Measurements from ENCODE around the gene ZNF708.
"Not testable (repeated sequence)": the region's sequence is repeated elsewhere in the genome, so short reads cannot be mapped to it uniquely, and the experiment has no call there.

Gene ZNF708

GRCh38 chr19:21260848-21261381, 68.3 kb downstream of the ZNF708 start:
- not testable (repeated sequence) for H3K9ac ChIP-seq (ENCODE audit: low read depth in 1 of 2, low read length in 2 of 2); H3K4me1 ChIP-seq (ENCODE audit: control insufficient read depth in 1 of 2, insufficient read depth in 2 of 2, low read length in 2 of 2); H3K36me3 ChIP-seq (ENCODE audit: control insufficient read depth in 1 of 2, insufficient read depth in 2 of 2, low read length in 2 of 2); H3K4me3 ChIP-seq (ENCODE audit: low read depth in 1 of 2, low read length in 2 of 2); H3K27ac ChIP-seq (ENCODE audit: low read depth, low read length); H3K27me3 ChIP-seq (ENCODE audit: control insufficient read depth in 1 of 2, insufficient read depth in 2 of 2, low read length in 2 of 2); H3K9me3 ChIP-seq (ENCODE audit: control insufficient read depth in 1 of 2, low read length in 2 of 2)

- H3K9ac ChIP-seq (ENCODE audit: low read depth in 1 of 2, low read length in 2 of 2), result no peak overlapping the region
Observed at GRCh38 chr19:21260164-21260847, 68.9 kb downstream of the ZNF708 start.

GRCh38 chr19:21259421-21260124, 69.6 kb downstream of the ZNF708 start:
- not testable (repeated sequence) for H3K9me3 ChIP-seq (ENCODE audit: control insufficient read depth in 1 of 2, low read length in 2 of 2); H3K27me3 ChIP-seq (ENCODE audit: control insufficient read depth in 1 of 2, insufficient read depth in 2 of 2, low read length in 2 of 2); H3K4me1 ChIP-seq (ENCODE audit: control insufficient read depth in 1 of 2, insufficient read depth in 2 of 2, low read length in 2 of 2); H3K36me3 ChIP-seq (ENCODE audit: control insufficient read depth in 1 of 2, insufficient read depth in 2 of 2, low read length in 2 of 2); H3K27ac ChIP-seq (ENCODE audit: low read depth, low read length); H3K4me3 ChIP-seq (ENCODE audit: low read depth in 1 of 2, low read length in 2 of 2); H3K9ac ChIP-seq (ENCODE audit: low read depth in 1 of 2, low read length in 2 of 2)

More at GRCh38 chr19:21260164-21260847, 68.9 kb downstream of the ZNF708 start:
- Histone ChIP-seq H3K9me3 (ENCODE audit: control insufficient read depth in 1 of 2, low read length in 2 of 2) (peaks cover 5 to 9% of the 10 kb centered on the region in 2 donors), H3K27ac (ENCODE audit: low read depth, low read length) (no peak overlapping the region), H3K4me3 (ENCODE audit: low read depth in 1 of 2, low read length in 2 of 2) (no peak overlapping the region), H3K36me3 (ENCODE audit: control insufficient read depth in 1 of 2, insufficient read depth in 2 of 2, low read length in 2 of 2) (no peaks in the 10 kb centered on the region), H3K27me3 (ENCODE audit: control insufficient read depth in 1 of 2, insufficient read depth in 2 of 2, low read length in 2 of 2) (no peaks in the 10 kb centered on the region), H3K4me1 (ENCODE audit: control insufficient read depth in 1 of 2, insufficient read depth in 2 of 2, low read length in 2 of 2) (no peaks in the 10 kb centered on the region)

GRCh38 chr19:21256722-21257121, 72.5 kb downstream of the ZNF708 start:
- H3K36me3 ChIP-seq (ENCODE audit: control insufficient read depth in 1 of 2, insufficient read depth in 2 of 2, low read length in 2 of 2), result no peaks in the 10 kb centered on the region
- H3K4me3 ChIP-seq (ENCODE audit: low read depth in 1 of 2, low read length in 2 of 2), result no peak overlapping the region
- no peak overlapping the region for H3K9ac ChIP-seq (ENCODE audit: low read depth in 1 of 2, low read length in 2 of 2)
- no peak overlapping the region for H3K27ac ChIP-seq (ENCODE audit: low read depth, low read length)
- H3K4me1 ChIP-seq (ENCODE audit: control insufficient read depth in 1 of 2, insufficient read depth in 2 of 2, low read length in 2 of 2), result no peaks in the 10 kb centered on the region
- H3K9me3 ChIP-seq (ENCODE audit: control insufficient read depth in 1 of 2, low read length in 2 of 2), result no peaks in the 10 kb centered on the region
- H3K27me3 ChIP-seq (ENCODE audit: control insufficient read depth in 1 of 2, insufficient read depth in 2 of 2, low read length in 2 of 2), result no peaks in the 10 kb centered on the region
